ENCODE results near the gene MMP24.

MMP24 gene

GRCh38 chr20:35238170-35238569 lies 11.7 kb downstream of the MMP24 start:
- TF ChIP-seq CTCF (IDR thresholded peaks at IDR 0.05; ENCODE audit: low read depth, low read length): no peak
- H3K4me3 ChIP-seq (ENCODE audit: low read depth, low read length): no peak overlapping the region
- in situ Hi-C loops (cut with HindIII; ENCODE audit: low sequenced_read_pairs): no loop called here
- no peak for DNase-seq (ENCODE audit: low read depth, low spot score)

- H3K4me3 ChIP-seq (ENCODE audit: low read depth, low read length): no peak overlapping the region
These were observed 12.2 kb downstream of the MMP24 start for GRCh38 chr20:35238735-35239134.

GRCh38 chr20:35240083-35240810 lies 13.8 kb downstream of the MMP24 start:
- no peak for TF ChIP-seq CTCF (IDR thresholded peaks at IDR 0.05; ENCODE audit: low read depth, low read length)
- no peak overlapping the region for H3K4me3 ChIP-seq (ENCODE audit: low read depth, low read length)
- in situ Hi-C loops (cut with HindIII; ENCODE audit: low sequenced_read_pairs): no loop called here
- DNase-seq (ENCODE audit: low read depth, low spot score): no peak

More at GRCh38 chr20:35238735-35239134, 12.2 kb downstream of the MMP24 start:
- TF ChIP-seq CTCF (IDR thresholded peaks at IDR 0.05; ENCODE audit: low read depth, low read length): no peak
- in situ Hi-C loops (cut with HindIII; ENCODE audit: low sequenced_read_pairs): no loop called here
- DNase-seq (ENCODE audit: low read depth, low spot score): no peak

GRCh38 chr20:35240811-35241293 lies 14.4 kb downstream of the MMP24 start:
- no peak for DNase-seq (ENCODE audit: low read depth, low spot score)
- TF ChIP-seq CTCF (IDR thresholded peaks at IDR 0.05; ENCODE audit: low read depth, low read length): no peak
- in situ Hi-C loops (cut with HindIII; ENCODE audit: low sequenced_read_pairs): no loop called here
- H3K4me3 ChIP-seq (ENCODE audit: low read depth, low read length): no peak overlapping the region

- no peak overlapping the region for H3K4me3 ChIP-seq (ENCODE audit: low read depth, low read length)
- DNase-seq (ENCODE audit: low read depth, low spot score): no peak
- TF ChIP-seq CTCF (IDR thresholded peaks at IDR 0.05; ENCODE audit: low read depth, low read length): no peak
- in situ Hi-C loops (cut with HindIII; ENCODE audit: low sequenced_read_pairs): no loop called here
These were observed 16.8 kb downstream of the MMP24 start for GRCh38 chr20:35243317-35243716.

GRCh38 chr20:35243986-35244385 lies 17.5 kb downstream of the MMP24 start:
- no peak overlapping the region for H3K4me3 ChIP-seq (ENCODE audit: low read depth, low read length)
- in situ Hi-C loops (cut with HindIII; ENCODE audit: low sequenced_read_pairs): no loop called here
- DNase-seq (ENCODE audit: low read depth, low spot score): no peak
- no peak for TF ChIP-seq CTCF (IDR thresholded peaks at IDR 0.05; ENCODE audit: low read depth, low read length)

Data from astrocyte of the spinal cord (primary cell).